Spleen (tissue), 7 donors: Measurements from ENCODE around the gene COL4A1.

Source experiments
- POLR2A ChIP-seq, 3 donors: fragments of 450-650 bp; IDR thresholded peaks; one replicate each; pipeline ENCODE4 v1.5.1; 2017; ENCODE audit warnings: antibody characterized with exemption in 3 of 3, mild to moderate bottlenecking in 1 of 3
- TF ChIP-seq, protein P1 (sequence below), 11 experiments: fragments of 200-600 bp in 7 of 11; fragments of 450-650 bp in 4 of 11; sonication (generic) in 4 of 11; IDR thresholded peaks in 8 of 11; conservative IDR thresholded peaks in 3 of 11; 1 replicate in 7 of 11; 2 replicates in 4 of 11; pipeline versions ENCODE4 v1.4.0 to v1.8.0; 2016 to 2021; ENCODE audit warnings: antibody characterized with exemption in 11 of 11, inconsistent platforms in 4 of 11, mild to moderate bottlenecking in 1 of 11
- donor health status: DM: no; HTN: no; CAD: no; lungs with moderate emphysema.
- donor health status: DM: no; HTN: no; CAD: no.
- donor health status: DM: no; HTN: no; CAD: no.

DNA sequence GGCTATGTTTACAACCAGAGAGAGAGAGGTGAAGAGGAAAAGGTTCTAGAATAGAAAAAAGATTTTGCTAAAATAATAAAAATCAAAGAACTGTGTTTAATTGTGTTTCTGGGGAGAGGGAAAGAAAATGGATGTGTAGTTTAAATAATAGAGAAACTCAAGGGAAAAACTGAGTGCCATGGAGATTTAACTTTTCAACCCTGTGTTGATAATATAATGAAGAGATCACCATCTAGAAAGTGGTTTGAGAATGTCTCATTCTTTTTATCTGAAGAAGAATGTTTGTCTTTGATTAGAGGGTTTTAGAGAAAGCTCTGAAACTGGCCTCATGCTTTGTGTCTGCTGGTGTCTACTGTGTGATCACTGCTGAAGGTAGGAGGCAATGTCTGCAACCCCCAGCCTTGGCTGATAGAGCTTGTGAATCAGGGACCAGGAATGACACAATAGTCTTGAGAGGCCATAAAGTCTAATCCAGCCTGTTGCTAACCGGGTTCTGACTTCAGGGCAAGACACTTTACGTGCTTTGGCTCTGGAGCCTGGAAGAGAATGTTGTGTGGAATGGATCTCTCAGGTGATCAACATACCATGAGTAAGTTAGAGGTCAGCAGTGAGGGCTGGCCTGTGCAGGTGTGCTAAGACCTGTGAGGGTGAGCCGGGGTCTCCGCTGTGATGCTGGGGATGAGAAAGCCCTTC lies 5.5 kb upstream of the COL4A1 start:
- TF ChIP-seq, protein P1, sequence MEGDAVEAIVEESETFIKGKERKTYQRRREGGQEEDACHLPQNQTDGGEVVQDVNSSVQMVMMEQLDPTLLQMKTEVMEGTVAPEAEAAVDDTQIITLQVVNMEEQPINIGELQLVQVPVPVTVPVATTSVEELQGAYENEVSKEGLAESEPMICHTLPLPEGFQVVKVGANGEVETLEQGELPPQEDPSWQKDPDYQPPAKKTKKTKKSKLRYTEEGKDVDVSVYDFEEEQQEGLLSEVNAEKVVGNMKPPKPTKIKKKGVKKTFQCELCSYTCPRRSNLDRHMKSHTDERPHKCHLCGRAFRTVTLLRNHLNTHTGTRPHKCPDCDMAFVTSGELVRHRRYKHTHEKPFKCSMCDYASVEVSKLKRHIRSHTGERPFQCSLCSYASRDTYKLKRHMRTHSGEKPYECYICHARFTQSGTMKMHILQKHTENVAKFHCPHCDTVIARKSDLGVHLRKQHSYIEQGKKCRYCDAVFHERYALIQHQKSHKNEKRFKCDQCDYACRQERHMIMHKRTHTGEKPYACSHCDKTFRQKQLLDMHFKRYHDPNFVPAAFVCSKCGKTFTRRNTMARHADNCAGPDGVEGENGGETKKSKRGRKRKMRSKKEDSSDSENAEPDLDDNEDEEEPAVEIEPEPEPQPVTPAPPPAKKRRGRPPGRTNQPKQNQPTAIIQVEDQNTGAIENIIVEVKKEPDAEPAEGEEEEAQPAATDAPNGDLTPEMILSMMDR (IDR thresholded peaks at IDR 0.05 in 8 of 11, conservative IDR thresholded peaks at IDR 0.05 in 3 of 11), result no peak
- no peak for TF ChIP-seq POLR2A (IDR thresholded peaks at IDR 0.05)
